Esophagus muscularis mucosa (tissue), 2 donors: ENCODE results near the gene EPHB1.

Experiments
- POLR2A ChIP-seq: fragments of 450-650 bp; IDR thresholded peaks from one replicate; pipeline ENCODE4 v1.6.1; 2017; ENCODE audit warnings: antibody characterized with exemption, moderate library complexity, mild to moderate bottlenecking, low read depth
- POLR2AphosphoS5 ChIP-seq, 2 donors: sonication (generic); formaldehyde crosslinking; IDR thresholded peaks; one replicate each; pipeline ENCODE4 v1.6.1; 2017; ENCODE audit warnings: antibody characterized with exemption in 2 of 2

DNA sequence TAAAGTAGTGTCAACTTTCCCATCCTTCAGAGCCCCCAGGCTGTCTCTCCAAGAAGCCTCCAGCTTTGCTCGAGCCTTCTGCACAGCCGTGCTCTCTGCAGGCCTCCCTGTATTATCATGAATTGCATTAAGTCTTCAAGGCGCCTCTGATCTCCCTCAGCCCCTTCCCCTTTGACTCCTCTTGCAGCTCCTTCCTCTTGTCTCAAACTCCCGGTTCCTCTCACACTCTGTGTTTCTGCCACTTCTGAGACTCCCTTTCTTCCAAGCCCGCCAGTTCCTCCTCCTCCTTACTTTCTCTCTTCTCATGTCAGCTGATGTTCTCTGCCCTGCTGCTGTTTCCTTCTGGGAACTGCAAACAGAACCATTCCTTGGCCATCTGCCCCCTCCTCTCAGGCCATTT lies 418.8 kb downstream of the EPHB1 start:
- no peak for TF ChIP-seq POLR2AphosphoS5 (IDR thresholded peaks at IDR 0.05)
- no peak for TF ChIP-seq POLR2A
